KOPT-K1 (cell line): ENCODE results near the gene TMEM175.
"Not testable (repeated sequence)": the region's sequence is repeated elsewhere in the genome, so short reads cannot be mapped to it uniquely, and the experiment has no call there.

Experiments
- H3K27ac ChIP-seq: fragments of 200-600 bp; sonication (generic); 2 replicates; pipeline ENCODE4 v1.5.1; 2016; ENCODE audit warnings: antibody characterized with exemption, mild to moderate bottlenecking, low read depth, low read length; ENCODE audit not compliant: poor library complexity, severe bottlenecking
- H3K36me3 ChIP-seq: fragments of 200-600 bp; sonication (generic); 2 replicates; pipeline ENCODE4 v1.5.1; 2017; ENCODE audit warnings: antibody characterized with exemption, mild to moderate bottlenecking, low read length, moderate library complexity; ENCODE audit not compliant: insufficient read depth
- H3K9me3 ChIP-seq: fragments of 200-600 bp; sonication (generic); 2 replicates; pipeline ENCODE4 v1.5.1; 2017; ENCODE audit warnings: antibody characterized with exemption, low read length, mild to moderate bottlenecking; ENCODE audit not compliant: insufficient read depth, poor library complexity, severe bottlenecking

The TMEM175 gene

GRCh38 chr4:997375-998071 lies 65.3 kb downstream of the TMEM175 start:
- H3K36me3 ChIP-seq, result no peaks in the 10 kb centered on the region
- no peak overlapping the region for H3K27ac ChIP-seq
- H3K9me3 ChIP-seq, result no peaks in the 10 kb centered on the region

- no peaks in the 10 kb centered on the region for H3K36me3 ChIP-seq
- H3K9me3 ChIP-seq, result no peaks in the 10 kb centered on the region
- H3K27ac ChIP-seq, result no peak overlapping the region
Measured at GRCh38 chr4:998096-998691, 65.9 kb downstream of the TMEM175 start.

- not testable (repeated sequence) for H3K27ac ChIP-seq, H3K36me3 ChIP-seq, H3K9me3 ChIP-seq
Measured at GRCh38 chr4:999240-999863, 67.1 kb downstream of the TMEM175 start.

- H3K27ac ChIP-seq, result no peak overlapping the region
- no peaks in the 10 kb centered on the region for H3K9me3 ChIP-seq
- no peaks in the 10 kb centered on the region for H3K36me3 ChIP-seq
Measured at GRCh38 chr4:999882-1000425, 67.7 kb downstream of the TMEM175 start.

- H3K36me3 ChIP-seq, result no peaks in the 10 kb centered on the region
- no peak overlapping the region for H3K27ac ChIP-seq
- no peaks in the 10 kb centered on the region for H3K9me3 ChIP-seq
Measured at GRCh38 chr4:1000686-1001260, 68.5 kb downstream of the TMEM175 start.

- no peak overlapping the region for H3K27ac ChIP-seq
- H3K36me3 ChIP-seq, result no peaks in the 10 kb centered on the region
- no peaks in the 10 kb centered on the region for H3K9me3 ChIP-seq
Measured at GRCh38 chr4:1001561-1002130, 69.4 kb downstream of the TMEM175 start.

GRCh38 chr4:1002131-1002630 lies 69.9 kb downstream of the TMEM175 start:
- no peaks in the 10 kb centered on the region for H3K36me3 ChIP-seq
- H3K27ac ChIP-seq, result no peak overlapping the region
- no peaks in the 10 kb centered on the region for H3K9me3 ChIP-seq

GRCh38 chr4:1002631-1003251 lies 70.5 kb downstream of the TMEM175 start:
- H3K9me3 ChIP-seq, result no peaks in the 10 kb centered on the region
- no peaks in the 10 kb centered on the region for H3K36me3 ChIP-seq

GRCh38 chr4:1003271-1004070 lies 71.2 kb downstream of the TMEM175 start:
- Histone ChIP-seq H3K36me3 (no peaks in the 10 kb centered on the region), H3K9me3 (no peaks in the 10 kb centered on the region), H3K27ac (no peak overlapping the region)

More at GRCh38 chr4:1002631-1003251, 70.5 kb downstream of the TMEM175 start:
- H3K27ac ChIP-seq, result no peak overlapping the region

- H3K9me3 ChIP-seq, result no peaks in the 10 kb centered on the region
- H3K36me3 ChIP-seq, result no peaks in the 10 kb centered on the region
- no peak overlapping the region for H3K27ac ChIP-seq
Measured at GRCh38 chr4:1004071-1004418, 71.8 kb downstream of the TMEM175 start.

- Histone ChIP-seq H3K9me3 (no peaks in the 10 kb centered on the region), H3K27ac (no peak overlapping the region), H3K36me3 (no peaks in the 10 kb centered on the region)
Measured at GRCh38 chr4:1004557-1005485, 72.6 kb downstream of the TMEM175 start.

- Histone ChIP-seq H3K9me3 (no peaks in the 10 kb centered on the region), H3K27ac (no peak overlapping the region), H3K36me3 (no peaks in the 10 kb centered on the region)
Measured at GRCh38 chr4:1006856-1007255, 74.6 kb downstream of the TMEM175 start.
